Neural progenitor cell (in vitro differentiated cells): ENCODE data around the gene PLTP.

Experiments
- CTCF ChIP-seq: fragments of 200-600 bp; sonication (generic); IDR thresholded peaks from 2 replicates; pipeline ENCODE4 v1.5.1; 2017; ENCODE audit warnings: antibody characterized with exemption, mild to moderate bottlenecking
- EZH2 ChIP-seq: fragments of 200-600 bp; sonication (generic); IDR thresholded peaks from 2 replicates; pipeline ENCODE4 v1.6.1; 2017; ENCODE audit warnings: antibody characterized with exemption, mild to moderate bottlenecking, moderate library complexity
- EZH2phosphoT487 ChIP-seq: fragments of 200-600 bp; sonication (generic); IDR thresholded peaks from 2 replicates; pipeline ENCODE4 v1.6.1; 2017; ENCODE audit warnings: antibody characterized with exemption

GRCh38 chr20:45918779-45919537 is 7.0 kb upstream of the PLTP start:
- no peak for TF ChIP-seq CTCF
- no peak for TF ChIP-seq EZH2phosphoT487
- no peak for TF ChIP-seq EZH2
